Omental fat pad (tissue), 4 donors: ENCODE data around the gene PPARA. TPM values are rescaled to one million over a fixed set of nuclear protein-coding genes. Genes with fewer than 3 reads are reported as not detected.
"Not testable (repeated sequence)": the region's sequence is repeated elsewhere in the genome, so short reads cannot be mapped to it uniquely, and the experiment has no call there.

Experiments
- ATAC-seq: fragments of 150-250 bp; one replicate; pipeline ENCODE4 v1.9.1; 2016; ENCODE audit warnings: mild to moderate bottlenecking, moderate library complexity; ENCODE audit not compliant: low FRiP score
- DNase-seq: peaks from one replicate; pipeline ENCODE4 v3.0.0-alpha.2; 2019; ENCODE audit warnings: low spot score
- CTCF ChIP-seq, 3 donors: fragments of 450-650 bp; IDR thresholded peaks; one replicate each; pipeline ENCODE4 v1.5.1; 2016 to 2017; ENCODE audit warnings: antibody characterized with exemption in 3 of 3, mild to moderate bottlenecking in 3 of 3, moderate library complexity in 2 of 3
- total RNA-seq, 4 donors: library from RNA; depleted of rRNA; stranded (reverse); fragments of >200 nt; gene quantifications; one replicate each; pipeline ENCODE4 v1.1.0, GENCODE V29; 2016

The PPARA gene
- total RNA-seq, 4 donors from 2014 or later = 20.7 to 35.5 (median 30.4) TPM

DNA sequence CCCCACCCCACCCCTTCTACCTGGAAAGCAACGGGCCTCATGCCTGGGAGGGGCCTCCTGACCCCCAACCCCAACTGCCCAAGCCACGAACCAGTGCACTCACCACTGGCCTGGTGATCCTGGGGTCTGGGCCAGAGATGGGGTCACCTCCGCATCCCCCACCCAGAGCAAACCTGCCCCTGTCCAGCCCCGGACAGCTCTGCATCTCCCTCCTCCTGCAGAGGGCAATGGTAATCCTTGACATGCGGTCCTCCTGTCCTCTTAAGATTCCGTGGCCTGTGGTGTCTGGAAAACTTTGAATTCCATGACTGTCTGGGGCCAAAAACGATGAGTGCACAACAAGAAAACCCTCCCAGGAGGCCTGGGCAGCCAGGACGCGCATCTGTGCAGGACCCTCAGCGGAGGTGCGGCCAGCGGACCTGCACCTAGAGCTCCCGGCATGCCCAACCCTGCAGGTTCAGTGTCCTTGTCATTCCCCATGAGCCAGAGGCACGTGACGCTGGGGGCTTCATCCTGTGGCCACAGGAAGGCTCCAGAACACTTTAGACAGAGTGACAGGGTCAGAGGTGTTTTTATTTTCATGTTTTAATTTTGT, 16.1 kb upstream of the PPARA start:
- TF ChIP-seq CTCF (IDR thresholded peaks at IDR 0.05) = no peak
- ATAC-seq (no peak), DNase-seq (no peak)

DNA sequence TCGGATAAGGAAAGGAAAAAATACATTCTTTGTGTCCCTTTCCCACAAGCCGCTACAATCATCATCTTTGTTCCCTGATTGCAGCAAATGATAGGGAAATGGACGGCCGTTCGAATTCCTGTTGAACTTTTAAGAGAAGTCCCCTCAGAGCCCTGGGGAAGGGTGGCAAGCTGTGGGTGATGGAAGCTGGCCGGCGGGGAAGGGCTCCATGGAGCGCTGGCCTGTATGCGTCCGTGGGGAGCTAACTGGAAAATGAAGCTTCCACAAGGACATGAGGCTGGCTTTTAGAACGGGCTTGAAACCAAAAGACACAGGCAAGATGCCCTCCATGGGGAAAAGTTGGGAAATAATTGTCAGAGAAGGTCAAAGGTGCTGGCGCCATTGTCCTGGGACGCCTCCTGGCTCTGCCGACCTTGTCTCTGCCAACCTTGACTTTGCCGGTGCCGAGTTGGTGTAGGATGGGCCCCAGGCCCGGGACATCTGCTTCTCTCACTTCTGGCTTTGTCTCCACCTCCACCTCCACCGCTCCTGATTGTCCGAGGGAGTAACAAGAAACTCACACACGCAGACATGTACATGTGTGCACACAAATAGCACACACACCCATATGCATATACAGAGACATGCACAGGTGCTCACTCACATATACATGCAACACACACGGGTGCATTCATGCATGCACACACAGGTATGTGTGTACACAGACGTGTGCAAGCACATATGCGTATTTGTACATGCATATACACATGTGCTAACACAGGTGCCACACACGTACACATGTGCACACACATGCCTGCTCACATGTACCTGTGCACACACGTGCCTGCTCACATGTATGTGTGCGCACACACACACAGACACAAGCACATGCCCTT, 14.5 kb upstream of the PPARA start:
- no peak for TF ChIP-seq CTCF (IDR thresholded peaks at IDR 0.05)
- DNase-seq (no peak), ATAC-seq (no peak)

DNA sequence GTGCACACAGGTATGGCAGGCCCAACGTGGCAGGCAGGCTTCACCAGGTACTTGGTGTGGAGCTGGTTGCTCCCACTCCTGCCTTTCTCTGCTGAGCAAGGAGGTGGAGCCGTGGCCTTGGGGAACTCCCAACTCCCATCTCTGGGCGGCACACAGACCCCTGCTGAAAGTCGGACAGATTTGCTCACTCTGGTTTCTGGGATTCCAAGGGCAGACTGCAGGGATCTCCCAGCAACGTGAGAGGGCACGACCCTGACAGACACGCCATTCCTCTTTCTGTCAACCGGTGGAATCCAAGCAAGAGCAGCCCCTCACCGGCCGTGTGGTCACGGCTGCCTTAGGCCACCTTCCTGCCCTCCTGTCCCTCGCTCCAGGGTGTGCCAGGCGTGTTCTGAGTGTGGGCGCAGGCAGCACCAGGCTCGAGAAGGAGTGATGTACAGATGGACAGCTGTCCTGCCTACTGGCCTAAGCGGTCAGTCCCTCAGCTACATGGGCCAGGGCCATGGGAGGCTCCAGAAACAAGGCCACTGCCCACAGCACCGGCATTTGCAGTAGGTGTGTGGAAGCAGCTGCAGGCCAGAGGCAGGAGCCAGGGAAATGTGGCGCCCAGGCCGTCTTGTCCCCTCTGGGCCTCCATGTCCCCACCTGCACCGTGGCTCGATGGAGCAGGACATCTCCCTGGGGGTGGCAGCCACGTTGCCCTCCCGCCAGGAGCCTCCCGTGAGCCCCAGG, 13.7 kb upstream of the PPARA start:
- TF ChIP-seq CTCF (IDR thresholded peaks at IDR 0.05) = no peak
- no peak for DNase-seq
- ATAC-seq = no peak

DNA sequence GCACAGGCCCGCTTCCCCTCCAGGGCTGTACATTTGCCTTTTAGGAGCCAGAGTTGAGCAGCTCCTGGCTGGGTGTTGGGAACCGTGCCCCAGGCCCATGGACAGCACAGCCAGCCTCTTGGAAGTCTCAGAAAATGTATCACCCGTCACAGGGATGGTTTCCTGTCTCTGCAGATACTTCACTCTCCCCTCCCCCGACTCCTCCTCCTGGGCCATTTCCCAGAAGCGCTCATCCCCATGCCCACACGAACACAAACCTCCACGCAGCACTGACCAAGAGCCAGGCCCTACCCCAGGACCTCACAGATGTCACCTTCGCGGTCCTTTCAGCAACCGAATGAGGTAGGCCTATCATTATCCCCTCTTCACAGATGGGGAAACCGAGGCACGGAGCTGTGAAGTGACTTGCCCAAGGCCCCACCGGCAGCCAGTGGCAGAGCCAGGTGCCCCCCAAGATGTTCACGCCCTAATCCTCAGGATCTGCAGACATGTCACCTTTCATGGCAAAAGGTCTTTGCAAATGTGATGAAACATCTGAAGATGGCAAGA, 13.0 kb upstream of the PPARA start:
- DNase-seq = no peak
- ATAC-seq = no peak
- no peak for TF ChIP-seq CTCF (IDR thresholded peaks at IDR 0.05)

GRCh38 chr22:46138058-46138797, 12.1 kb upstream of the PPARA start:
- no peak for ATAC-seq
- no peak for DNase-seq
- no peak for TF ChIP-seq CTCF (IDR thresholded peaks at IDR 0.05)

- DNase-seq, ATAC-seq: not testable (repeated sequence)
These were observed 10.9 kb upstream of the PPARA start for GRCh38 chr22:46139417-46139816.
